HG02970 (cell line): ENCODE data around the gene FKBP10.
"Not testable (repeated sequence)": the region's sequence is repeated elsewhere in the genome, so short reads cannot be mapped to it uniquely, and the experiment has no call there.

ENCODE experiments used
- ATAC-seq: cut with Tn5 transposase; IDR thresholded peaks from one replicate; pipeline ENCODE4 v1.9.1; 2021; ENCODE audit warnings: mild to moderate bottlenecking, moderate library complexity, moderate number of reproducible peaks; ENCODE audit not compliant: unreplicated experiment, low FRiP score

The FKBP10 gene

GRCh38 chr17:41835800-41836549 lies 23.2 kb downstream of the FKBP10 start, which contains the start of gene NT5C3B:
Gene NT5C3B, minus strand, starts transcription at chr17:41836232. Its CDS starts 39 bp downstream, at chr17:41836193.
- no peak for ATAC-seq

- ATAC-seq = no peak
Observed at GRCh38 chr17:41836550-41837196, 23.9 kb downstream of the FKBP10 start.

GRCh38 chr17:41837761-41838538 lies 25.1 kb downstream of the FKBP10 start, which contains the start of gene KLHL10:
Gene KLHL10, plus strand, starts transcription at chr17:41837825. Its CDS starts 108 bp downstream, at chr17:41837933.
- ATAC-seq = no peak

GRCh38 chr17:41839448-41839847 lies 26.6 kb downstream of the FKBP10 start:
- ATAC-seq = not testable (repeated sequence)

- not testable (repeated sequence) for ATAC-seq
Observed at GRCh38 chr17:41840781-41841180, 28.0 kb downstream of the FKBP10 start.

- no peak for ATAC-seq
Observed at GRCh38 chr17:41844971-41845370, 32.2 kb downstream of the FKBP10 start.

- no peak for ATAC-seq
Observed at GRCh38 chr17:41848788-41849187, 36.0 kb downstream of the FKBP10 start.

- ATAC-seq = no peak
Observed at GRCh38 chr17:41849251-41849990, 36.6 kb downstream of the FKBP10 start.

- ATAC-seq = not testable (repeated sequence)
Observed at GRCh38 chr17:41851382-41851781, 38.6 kb downstream of the FKBP10 start.

- no peak for ATAC-seq
Observed at GRCh38 chr17:41860254-41860931, 47.6 kb downstream of the FKBP10 start.

GRCh38 chr17:41863074-41863848 lies 50.5 kb downstream of the FKBP10 start:
- ATAC-seq = no peak

GRCh38 chr17:41864498-41864835 lies 51.7 kb downstream of the FKBP10 start:
- ATAC-seq = peak; percentile 27

GRCh38 chr17:41864836-41865595 lies 52.2 kb downstream of the FKBP10 start, which contains the start of gene KLHL11:
Gene KLHL11, minus strand, starts transcription at chr17:41865423. Its CDS starts 53 bp downstream, at chr17:41865370.
- ATAC-seq = peak; percentile 86

GRCh38 chr17:41865596-41865893 lies 52.7 kb downstream of the FKBP10 start:
- ATAC-seq = no peak

GRCh38 chr17:41868568-41868967 lies 55.8 kb downstream of the FKBP10 start:
- ATAC-seq = no peak

- ATAC-seq = no peak
Observed at GRCh38 chr17:41869426-41869825, 56.6 kb downstream of the FKBP10 start.

GRCh38 chr17:41870097-41870496 lies 57.3 kb downstream of the FKBP10 start:
- ATAC-seq = no peak

GRCh38 chr17:41870627-41871026 lies 57.8 kb downstream of the FKBP10 start:
- no peak for ATAC-seq
